GM18909 (cell line): Measurements from ENCODE around the gene RNF167.

Experiments
- ATAC-seq: cut with Tn5 transposase; IDR thresholded peaks from one replicate; pipeline ENCODE4 v1.9.1; 2021; ENCODE audit warnings: mild to moderate bottlenecking; ENCODE audit not compliant: unreplicated experiment, poor library complexity

RNF167 gene

GRCh38 chr17:4950075-4950745 is 10.1 kb downstream of the RNF167 start:
- peak; percentile 7 for ATAC-seq

GRCh38 chr17:4950746-4951204 is 10.7 kb downstream of the RNF167 start, which contains the start of gene ENO3:
Gene ENO3 (plus strand): TSS chr17:4951119. CDS start chr17:4951830, 711 bp downstream.
- ATAC-seq = no peak

GRCh38 chr17:4951486-4951885 is 11.4 kb downstream of the RNF167 start:
- no peak for ATAC-seq

- no peak for ATAC-seq
Observed at GRCh38 chr17:4953451-4953961, 13.4 kb downstream of the RNF167 start.

- ATAC-seq = no peak
Observed at GRCh38 chr17:4955091-4955490, 15.0 kb downstream of the RNF167 start.

- no peak for ATAC-seq
Observed at GRCh38 chr17:4956493-4957061, 16.5 kb downstream of the RNF167 start.

GRCh38 chr17:4958102-4958501 is 18.0 kb downstream of the RNF167 start:
- no peak for ATAC-seq

GRCh38 chr17:4959261-4959965 is 19.3 kb downstream of the RNF167 start:
- ATAC-seq = no peak

GRCh38 chr17:4960279-4960922 is 20.3 kb downstream of the RNF167 start:
- no peak for ATAC-seq

- ATAC-seq = no peak
Observed at GRCh38 chr17:4965311-4965986, 25.4 kb downstream of the RNF167 start.

GRCh38 chr17:4966844-4967538 is 26.9 kb downstream of the RNF167 start:
- ATAC-seq = peak; percentile 83

- ATAC-seq = peak; percentile 67
Observed at GRCh38 chr17:4967539-4968485, 27.7 kb downstream of the RNF167 start, which contains the start of gene SPAG7. Gene SPAG7 (minus strand): TSS chr17:4967817. CDS start chr17:4967804, 13 bp downstream.

- no peak for ATAC-seq
Observed at GRCh38 chr17:4968486-4969046, 28.5 kb downstream of the RNF167 start.

- ATAC-seq = no peak
Observed at GRCh38 chr17:4969047-4969550, 29.0 kb downstream of the RNF167 start.

GRCh38 chr17:4969551-4970173 is 29.6 kb downstream of the RNF167 start:
- ATAC-seq = no peak

GRCh38 chr17:4970273-4970672 is 30.2 kb downstream of the RNF167 start:
- no peak for ATAC-seq

- no peak for ATAC-seq
Observed at GRCh38 chr17:4971826-4972225, 31.8 kb downstream of the RNF167 start.
